ENCODE data around the gene ZSWIM6.

The ZSWIM6 gene

GRCh38 chr5:61331407-61332357, at the start of gene ZSWIM6:
TSS of gene ZSWIM6 (plus strand) at chr5:61332258. CDS start at chr5:61332273, 15 bp downstream.
- peak; percentile 94 to 98 for DNase-seq (ENCODE audit: low read depth in 2 of 2, low spot score in 1 of 2)

GRCh38 chr5:61283471-61283870, 48.6 kb upstream of the ZSWIM6 start:
- no peak for DNase-seq (ENCODE audit: low read depth in 2 of 2, low spot score in 1 of 2)

- DNase-seq (ENCODE audit: low read depth in 2 of 2, low spot score in 1 of 2): no peak
Measured at GRCh38 chr5:61285531-61285930, 46.5 kb upstream of the ZSWIM6 start.

GRCh38 chr5:61286446-61287132, 45.5 kb upstream of the ZSWIM6 start:
- DNase-seq (ENCODE audit: low read depth in 2 of 2, low spot score in 1 of 2): no peak

- no peak for DNase-seq (ENCODE audit: low read depth in 2 of 2, low spot score in 1 of 2)
Measured at GRCh38 chr5:61287474-61287873, 44.6 kb upstream of the ZSWIM6 start.

GRCh38 chr5:61289241-61289640, 42.8 kb upstream of the ZSWIM6 start:
- DNase-seq (ENCODE audit: low read depth in 2 of 2, low spot score in 1 of 2): no peak

- no peak for DNase-seq (ENCODE audit: low read depth in 2 of 2, low spot score in 1 of 2)
Measured at GRCh38 chr5:61289669-61290306, 42.3 kb upstream of the ZSWIM6 start.

GRCh38 chr5:61290791-61291210, 41.3 kb upstream of the ZSWIM6 start:
- DNase-seq (ENCODE audit: low read depth in 2 of 2, low spot score in 1 of 2): no peak

GRCh38 chr5:61292062-61292657, 39.9 kb upstream of the ZSWIM6 start:
- DNase-seq (ENCODE audit: low read depth in 2 of 2, low spot score in 1 of 2): no peak

- DNase-seq (ENCODE audit: low read depth in 2 of 2, low spot score in 1 of 2): no peak
Measured at GRCh38 chr5:61293071-61293470, 39.0 kb upstream of the ZSWIM6 start.

GRCh38 chr5:61293873-61294272, 38.2 kb upstream of the ZSWIM6 start:
- no peak for DNase-seq (ENCODE audit: low read depth in 2 of 2, low spot score in 1 of 2)

- no peak for DNase-seq (ENCODE audit: low read depth in 2 of 2, low spot score in 1 of 2)
Measured at GRCh38 chr5:61295365-61295764, 36.7 kb upstream of the ZSWIM6 start.

- DNase-seq (ENCODE audit: low read depth in 2 of 2, low spot score in 1 of 2): no peak
Measured at GRCh38 chr5:61298066-61298465, 34.0 kb upstream of the ZSWIM6 start.

- DNase-seq (ENCODE audit: low read depth in 2 of 2, low spot score in 1 of 2): no peak
Measured at GRCh38 chr5:61298580-61298979, 33.5 kb upstream of the ZSWIM6 start.

- DNase-seq (ENCODE audit: low read depth in 2 of 2, low spot score in 1 of 2): no peak
Measured at GRCh38 chr5:61299261-61299681, 32.8 kb upstream of the ZSWIM6 start.

GRCh38 chr5:61301341-61302199, 30.5 kb upstream of the ZSWIM6 start:
- no peak for DNase-seq (ENCODE audit: low read depth in 2 of 2, low spot score in 1 of 2)

- DNase-seq (ENCODE audit: low read depth in 2 of 2, low spot score in 1 of 2): no peak
Measured at GRCh38 chr5:61302200-61302563, 29.9 kb upstream of the ZSWIM6 start.

- no peak for DNase-seq (ENCODE audit: low read depth in 2 of 2, low spot score in 1 of 2)
Measured at GRCh38 chr5:61303346-61303745, 28.7 kb upstream of the ZSWIM6 start.

GRCh38 chr5:61304590-61305381, 27.3 kb upstream of the ZSWIM6 start:
- DNase-seq (ENCODE audit: low read depth in 2 of 2, low spot score in 1 of 2): no peak
